Islet of Langerhans (tissue), 1 donor: ENCODE data around the gene TTC24.
A peak's percentile ranks its signal among the peaks of the same experiment; 100 is the strongest.

Source experiments
- FAIRE-seq: peaks from one replicate; lab custom pipeline; 2011; peaks lifted over from hg19 to GRCh38; lab: Jason Lieb, UNC

TTC24 gene

GRCh38 chr1:156554971-156555370, 24.6 kb upstream of the TTC24 start:
- no peak for FAIRE-seq

DNA sequence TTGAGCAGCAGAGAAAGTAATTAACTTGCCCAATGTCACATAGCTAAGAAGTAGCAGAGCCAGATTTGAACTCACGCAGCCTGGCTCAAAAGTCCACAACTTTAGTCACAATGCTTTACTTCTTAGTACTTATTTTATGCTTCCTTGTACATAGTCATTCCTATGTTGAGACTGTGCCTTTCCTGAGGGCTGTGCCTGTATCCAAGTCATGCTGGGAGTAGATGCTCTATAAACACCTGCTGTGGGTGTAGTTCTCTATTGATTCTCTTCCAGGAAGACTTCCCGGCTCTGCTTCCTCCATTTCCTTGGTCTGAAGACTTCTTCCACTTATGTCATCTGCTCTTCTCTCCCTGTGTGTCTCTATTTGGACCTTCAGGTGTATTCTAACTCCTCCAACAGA, 23.8 kb upstream of the TTC24 start:
- FAIRE-seq, result no peak

GRCh38 chr1:156556354-156556753, 23.2 kb upstream of the TTC24 start:
- no peak for FAIRE-seq

DNA sequence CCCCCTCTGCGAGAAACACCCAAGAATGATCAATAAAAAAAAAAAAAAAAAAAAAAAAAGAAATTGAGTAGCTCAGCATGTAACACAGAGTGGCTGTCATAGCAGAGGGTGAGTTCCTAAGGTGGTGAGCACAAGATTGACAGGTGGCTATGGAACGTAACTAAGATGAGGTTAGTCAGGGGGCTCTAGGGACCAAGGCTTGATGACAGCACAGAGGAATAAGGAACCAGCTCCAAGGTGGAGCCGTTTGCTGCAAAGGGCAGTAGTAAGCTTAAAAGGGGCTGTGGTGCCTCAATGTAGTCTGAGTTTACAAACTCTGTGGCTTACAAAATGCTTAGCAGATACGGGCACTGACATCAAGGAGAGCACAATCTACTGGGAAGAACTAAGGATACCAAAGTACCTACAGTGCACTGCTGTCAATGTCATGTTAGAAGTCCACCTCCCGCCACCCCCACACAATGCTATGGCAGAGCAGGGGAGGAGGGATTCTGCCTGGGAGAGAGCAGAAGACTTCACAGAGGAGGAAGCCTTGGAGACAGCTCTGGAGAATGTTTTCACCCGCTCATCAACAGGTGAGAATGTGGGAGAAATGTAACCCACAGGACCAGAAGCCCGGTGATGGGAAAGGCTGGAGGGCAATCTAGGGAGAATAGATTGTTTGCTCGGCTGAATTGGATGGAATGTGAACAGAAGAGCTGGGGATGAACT, 20.3 kb upstream of the TTC24 start:
- no peak for FAIRE-seq

GRCh38 chr1:156559797-156560385, 19.6 kb upstream of the TTC24 start:
- FAIRE-seq, result no peak

DNA sequence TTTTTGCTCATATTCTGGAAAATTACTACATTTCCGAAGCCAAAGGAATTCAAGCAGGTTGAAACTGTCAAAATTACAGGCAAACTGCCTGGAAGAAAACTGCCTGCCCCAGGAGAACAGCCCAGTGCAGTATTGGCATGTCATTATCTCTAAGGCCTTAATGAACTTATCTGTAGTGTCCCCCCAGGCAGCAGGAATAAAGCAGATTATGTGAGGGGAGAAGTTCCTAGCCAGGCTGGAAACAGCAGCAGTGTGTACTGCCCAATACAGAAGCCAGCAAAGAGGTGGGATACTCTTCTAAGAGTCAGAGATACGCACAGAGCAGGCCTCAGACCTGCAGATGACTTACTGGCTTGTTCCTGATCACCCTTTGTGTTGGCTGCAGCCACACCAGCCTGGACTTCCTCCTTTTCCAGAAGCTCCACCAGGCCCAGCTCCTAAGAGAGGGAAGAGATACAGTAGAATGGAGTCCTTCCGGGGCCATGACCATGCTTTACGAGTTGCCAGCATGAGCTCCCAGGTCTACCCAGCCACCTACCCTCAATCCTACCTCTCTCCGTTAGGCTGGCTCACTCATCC, 18.8 kb upstream of the TTC24 start:
- no peak for FAIRE-seq

DNA sequence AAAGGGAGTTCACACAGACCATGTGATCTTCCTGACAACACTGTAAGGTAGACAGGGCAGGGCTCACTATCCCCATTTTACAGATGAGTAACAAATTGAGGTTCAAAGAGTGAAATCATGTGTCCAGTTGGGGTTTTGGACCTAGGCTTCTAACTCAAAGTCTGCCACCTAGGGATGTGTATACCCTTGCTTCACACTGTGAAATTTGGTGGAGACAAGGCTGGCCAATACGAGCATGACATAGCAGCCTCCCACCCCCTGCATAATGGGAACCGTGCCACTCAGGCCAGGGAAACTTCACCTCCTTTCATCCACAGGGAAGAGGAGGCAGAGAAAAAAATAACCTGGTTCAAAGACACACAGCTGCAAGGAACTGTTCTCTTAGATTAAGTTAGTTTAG, 14.0 kb upstream of the TTC24 start:
- no peak for FAIRE-seq

GRCh38 chr1:156566436-156566835, 13.1 kb upstream of the TTC24 start:
- no peak for FAIRE-seq

DNA sequence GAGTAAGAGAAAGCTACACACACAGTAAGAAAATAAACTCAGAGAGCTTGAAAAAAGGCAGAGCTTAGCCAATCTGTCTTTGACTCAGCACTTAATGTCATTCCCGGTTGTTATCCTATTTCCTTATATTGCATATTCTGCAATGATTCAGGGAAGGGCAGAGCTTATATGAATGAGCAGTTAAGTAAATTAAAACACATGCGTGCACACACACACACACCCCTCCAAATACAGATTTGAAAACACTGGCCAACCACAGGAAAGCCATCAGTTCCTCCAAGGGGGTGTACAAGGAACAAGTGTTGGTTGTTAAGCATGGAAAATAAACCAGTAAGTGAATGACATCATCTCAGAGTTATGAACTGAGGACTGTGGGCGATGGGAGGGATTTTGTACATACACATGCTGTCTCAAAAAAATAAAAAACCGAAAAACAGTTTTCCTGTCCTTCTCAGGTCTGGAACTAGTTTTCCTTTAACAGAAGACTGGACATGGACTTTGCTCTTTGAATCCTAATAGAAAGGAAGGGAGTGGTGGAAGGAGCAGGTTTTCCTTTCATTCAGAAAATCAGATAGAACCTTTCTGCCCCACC, 8.2 kb upstream of the TTC24 start:
- no peak for FAIRE-seq

GRCh38 chr1:156571919-156572662, 7.4 kb upstream of the TTC24 start, which contains the start of gene IQGAP3:
Gene IQGAP3, minus strand, starts transcription at chr1:156572565. Its CDS starts 36 bp downstream, at chr1:156572529.
- FAIRE-seq, result no peak

GRCh38 chr1:156572663-156573018, 6.9 kb upstream of the TTC24 start:
- FAIRE-seq, result no peak

GRCh38 chr1:156574039-156574633, 5.4 kb upstream of the TTC24 start:
- no peak for FAIRE-seq

DNA sequence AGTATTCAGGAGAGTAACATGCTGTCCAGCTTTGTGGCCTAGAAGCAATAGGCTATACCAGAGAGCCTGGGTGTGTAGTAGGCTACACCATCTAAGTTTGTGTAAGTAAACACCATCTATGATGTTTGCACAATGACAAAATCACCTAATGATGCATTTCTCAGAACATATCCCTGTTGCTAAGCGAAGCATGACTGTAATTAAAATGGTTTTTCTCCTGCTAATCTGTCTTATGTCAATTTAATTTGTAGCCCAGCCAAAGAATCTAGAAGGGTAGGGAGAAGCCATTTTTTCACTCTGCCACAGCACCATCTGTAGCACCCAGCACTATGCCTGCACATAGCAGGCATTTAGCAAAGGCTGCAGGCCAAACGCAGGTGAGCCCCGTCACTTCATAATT, 2.0 kb upstream of the TTC24 start:
- FAIRE-seq, result peak; percentile 98

- FAIRE-seq, result no peak
Measured at GRCh38 chr1:156578055-156578454, 1.5 kb upstream of the TTC24 start.

GRCh38 chr1:156581661-156582387, 2.3 kb downstream of the TTC24 start:
- FAIRE-seq, result no peak

- FAIRE-seq, result no peak
Measured at GRCh38 chr1:156582388-156583017, 3.0 kb downstream of the TTC24 start.

DNA sequence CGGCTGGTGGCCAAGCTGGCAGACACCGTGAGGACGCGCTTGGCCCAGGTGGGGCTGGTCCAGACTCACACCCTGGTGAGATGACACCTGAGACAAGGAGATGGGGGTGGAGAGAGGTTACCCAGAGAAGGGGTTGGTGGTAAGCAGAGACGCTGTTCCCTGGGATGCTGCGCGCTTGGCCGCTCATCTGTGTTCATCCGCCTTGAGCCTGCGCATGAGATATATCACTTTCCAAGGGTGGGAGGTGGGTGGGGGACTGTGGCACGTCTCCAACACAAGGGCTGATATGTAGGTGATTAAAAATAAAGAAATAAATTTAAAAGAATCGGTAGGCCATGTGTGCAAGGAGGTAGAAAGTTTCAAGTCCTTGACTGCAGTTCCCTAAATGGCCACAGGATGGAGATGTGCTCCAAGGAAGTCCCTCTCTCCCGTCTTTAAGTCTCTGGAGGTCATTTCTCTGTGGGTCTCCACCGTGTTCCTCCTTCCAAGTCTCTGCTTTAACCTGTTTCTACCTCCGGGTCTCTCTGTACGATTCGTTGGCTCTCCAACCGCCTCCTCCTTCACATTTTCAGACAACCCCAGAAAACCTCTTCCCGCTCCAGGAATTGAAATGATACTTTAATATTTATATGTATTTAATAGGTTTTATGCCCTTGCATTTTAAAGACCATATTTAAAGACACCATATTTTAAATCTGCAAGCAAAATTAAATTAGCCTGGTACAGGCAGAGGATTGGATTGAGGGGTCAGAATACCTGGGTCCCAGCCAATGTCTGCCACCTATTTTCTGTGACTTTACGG, 4.5 kb downstream of the TTC24 start:
- no peak for FAIRE-seq

DNA sequence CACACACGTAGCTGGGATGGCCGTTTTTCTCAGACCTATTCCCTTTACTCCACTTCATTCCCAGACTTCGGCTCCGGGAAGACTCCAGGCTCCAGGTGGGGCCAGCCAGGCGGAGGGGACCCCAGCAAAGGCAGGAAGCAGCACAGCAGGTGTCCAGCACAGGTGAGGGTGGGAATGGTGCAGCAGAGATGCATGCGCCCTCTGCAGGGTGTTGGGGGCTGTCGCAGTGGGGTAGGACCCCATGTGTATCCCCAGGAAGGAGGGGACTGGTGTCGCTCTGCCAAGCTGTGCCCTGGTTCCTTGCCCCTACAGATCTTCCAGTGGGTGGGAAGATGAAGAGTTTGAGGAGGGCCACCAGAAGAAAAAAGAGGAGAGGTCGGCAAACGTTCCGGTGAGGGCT, 5.3 kb downstream of the TTC24 start:
- FAIRE-seq, result no peak

- no peak for FAIRE-seq
Measured at GRCh38 chr1:156586323-156586722, 6.8 kb downstream of the TTC24 start.

- FAIRE-seq, result no peak
Measured at GRCh38 chr1:156586892-156587477, 7.5 kb downstream of the TTC24 start.
